HFFc6 (cell line): ENCODE data around the gene MVB12B. TPM values are rescaled to one million over a fixed set of nuclear protein-coding genes. Genes with fewer than 3 reads are reported as not detected.
"Not testable (repeated sequence)": the region's sequence is repeated elsewhere in the genome, so short reads cannot be mapped to it uniquely, and the experiment has no call there.

ENCODE experiments used
- DNase-seq: peaks from one replicate; pipeline ENCODE4 v3.0.0-alpha.2; 2018
- H3K27ac Mint-ChIP-seq: 2 replicates; pipeline ENCODE4 v1.8.0; 2020; ENCODE audit warnings: mild to moderate bottlenecking, mixed read lengths
- H3K27me3 Mint-ChIP-seq: 2 replicates; pipeline ENCODE4 v1.8.0; 2021; ENCODE audit warnings: mild to moderate bottlenecking, moderate library complexity, mixed read lengths; ENCODE audit not compliant: insufficient read depth
- H3K36me3 Mint-ChIP-seq: 2 replicates; pipeline ENCODE4 v1.8.0; 2021; ENCODE audit warnings: low read depth, mixed read lengths
- H3K4me1 Mint-ChIP-seq: 2 replicates; pipeline ENCODE4 v1.8.0; 2020; ENCODE audit warnings: low read depth, mixed read lengths
- H3K4me3 Mint-ChIP-seq: 2 replicates; pipeline ENCODE4 v1.8.0; 2020; ENCODE audit warnings: mild to moderate bottlenecking, moderate library complexity, mixed read lengths
- H3K9me3 Mint-ChIP-seq: 2 replicates; pipeline ENCODE4 v1.8.0; 2020; ENCODE audit warnings: mild to moderate bottlenecking, mixed read lengths
- total RNA-seq, 6 experiments: library from RNA; stranded (reverse); fragmentation: NEBNext Ultra II Directional; extraction: Animal tissue kit (Norgen Biotek cat#: 25700); gene quantifications; 2 replicates in 1 of 6; 3 replicates in 5 of 6; pipeline ENCODE4 v1.2.3, GENCODE V29; 2021
- TF ChIP-seq, protein P1 (sequence below): fragments of 200-600 bp; sonication (generic); IDR thresholded peaks from 2 replicates; pipeline ENCODE4 v1.5.0; 2021; ENCODE audit warnings: antibody characterized with exemption, mild to moderate bottlenecking

MVB12B gene
- total RNA-seq, 6 experiments from 2014 or later: 4.4 to 8.3 (median 6.7) TPM

DNA sequence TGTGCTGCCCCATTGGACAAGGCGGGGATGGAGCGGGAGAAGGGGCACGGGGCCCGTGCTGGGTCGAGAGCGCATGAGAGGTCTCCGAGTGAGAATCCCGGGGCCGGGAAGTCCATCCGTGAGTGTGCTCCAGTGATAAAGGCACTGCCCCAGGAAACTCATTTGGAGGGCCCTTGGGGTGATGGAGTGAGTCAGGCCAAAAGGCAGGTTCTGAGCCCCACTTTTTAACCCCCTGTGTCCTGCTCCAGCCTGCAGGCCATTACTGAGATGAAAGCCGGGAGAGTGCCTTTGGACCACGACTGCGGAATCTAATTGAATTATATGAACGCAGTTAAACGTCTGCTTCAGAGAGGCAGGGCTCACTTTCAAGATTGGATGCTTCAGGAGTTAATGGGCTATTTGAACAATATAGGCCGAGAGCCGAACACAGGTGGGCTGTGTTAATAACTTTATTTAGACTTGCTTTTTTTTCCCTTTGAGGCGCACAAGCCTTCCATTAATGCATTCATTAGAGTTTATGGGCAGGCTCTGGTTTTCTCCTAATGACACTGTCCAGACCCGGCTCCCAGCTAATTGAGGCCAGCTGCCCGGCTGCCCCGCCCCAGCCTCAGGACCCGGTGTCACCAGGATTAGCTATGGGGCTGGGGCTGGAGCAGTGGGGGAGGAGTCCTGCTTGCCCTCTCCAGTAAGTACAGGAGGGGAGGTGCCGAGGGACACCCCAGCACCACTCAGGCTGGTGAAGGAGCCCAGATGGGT is 208.0 kb downstream of the MVB12B start:
- no peak overlapping the region for H3K4me3 Mint-ChIP-seq
- no peaks in the 10 kb centered on the region for H3K36me3 Mint-ChIP-seq
- DNase-seq: no peak
- H3K4me1 Mint-ChIP-seq: no peaks in the 10 kb centered on the region; the same call in 1 of the 2 replicates
- H3K27me3 Mint-ChIP-seq: peaks cover 48% of the 10 kb centered on the region
- TF ChIP-seq, protein P1, sequence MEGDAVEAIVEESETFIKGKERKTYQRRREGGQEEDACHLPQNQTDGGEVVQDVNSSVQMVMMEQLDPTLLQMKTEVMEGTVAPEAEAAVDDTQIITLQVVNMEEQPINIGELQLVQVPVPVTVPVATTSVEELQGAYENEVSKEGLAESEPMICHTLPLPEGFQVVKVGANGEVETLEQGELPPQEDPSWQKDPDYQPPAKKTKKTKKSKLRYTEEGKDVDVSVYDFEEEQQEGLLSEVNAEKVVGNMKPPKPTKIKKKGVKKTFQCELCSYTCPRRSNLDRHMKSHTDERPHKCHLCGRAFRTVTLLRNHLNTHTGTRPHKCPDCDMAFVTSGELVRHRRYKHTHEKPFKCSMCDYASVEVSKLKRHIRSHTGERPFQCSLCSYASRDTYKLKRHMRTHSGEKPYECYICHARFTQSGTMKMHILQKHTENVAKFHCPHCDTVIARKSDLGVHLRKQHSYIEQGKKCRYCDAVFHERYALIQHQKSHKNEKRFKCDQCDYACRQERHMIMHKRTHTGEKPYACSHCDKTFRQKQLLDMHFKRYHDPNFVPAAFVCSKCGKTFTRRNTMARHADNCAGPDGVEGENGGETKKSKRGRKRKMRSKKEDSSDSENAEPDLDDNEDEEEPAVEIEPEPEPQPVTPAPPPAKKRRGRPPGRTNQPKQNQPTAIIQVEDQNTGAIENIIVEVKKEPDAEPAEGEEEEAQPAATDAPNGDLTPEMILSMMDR: no peak
- no peak overlapping the region for H3K27ac Mint-ChIP-seq
- no peaks in the 10 kb centered on the region for H3K9me3 Mint-ChIP-seq

- no peaks in the 10 kb centered on the region; the same call in 1 of the 2 replicates for H3K4me1 Mint-ChIP-seq
- TF ChIP-seq, protein P1: no peak
- H3K36me3 Mint-ChIP-seq: no peaks in the 10 kb centered on the region
- DNase-seq: no peak
- no peaks in the 10 kb centered on the region for H3K9me3 Mint-ChIP-seq
- no peak overlapping the region for H3K4me3 Mint-ChIP-seq
- H3K27ac Mint-ChIP-seq: no peak overlapping the region
- peaks cover 45% of the 10 kb centered on the region for H3K27me3 Mint-ChIP-seq
Measured at GRCh38 chr9:126536131-126536530, 209.5 kb downstream of the MVB12B start.

- Mint-ChIP-seq H3K4me1 (no peaks in the 10 kb centered on the region; the same call in 1 of the 2 replicates), H3K36me3 (no peaks in the 10 kb centered on the region), H3K9me3 (no peaks in the 10 kb centered on the region), H3K27me3 (peaks cover 39% of the 10 kb centered on the region), H3K27ac (no peak overlapping the region), H3K4me3 (no peak overlapping the region)
- DNase-seq: no peak
- TF ChIP-seq, protein P1: no peak
Measured at GRCh38 chr9:126536841-126537465, 210.3 kb downstream of the MVB12B start.

GRCh38 chr9:126538550-126538949 is 211.9 kb downstream of the MVB12B start:
- DNase-seq: no peak
- Mint-ChIP-seq H3K27me3 (peaks cover 32% of the 10 kb centered on the region), H3K27ac (no peak overlapping the region), H3K4me3 (no peak overlapping the region), H3K9me3 (no peaks in the 10 kb centered on the region), H3K4me1 (no peaks in the 10 kb centered on the region; the same call in 1 of the 2 replicates), H3K36me3 (no peaks in the 10 kb centered on the region)
- TF ChIP-seq, protein P1: no peak

DNA sequence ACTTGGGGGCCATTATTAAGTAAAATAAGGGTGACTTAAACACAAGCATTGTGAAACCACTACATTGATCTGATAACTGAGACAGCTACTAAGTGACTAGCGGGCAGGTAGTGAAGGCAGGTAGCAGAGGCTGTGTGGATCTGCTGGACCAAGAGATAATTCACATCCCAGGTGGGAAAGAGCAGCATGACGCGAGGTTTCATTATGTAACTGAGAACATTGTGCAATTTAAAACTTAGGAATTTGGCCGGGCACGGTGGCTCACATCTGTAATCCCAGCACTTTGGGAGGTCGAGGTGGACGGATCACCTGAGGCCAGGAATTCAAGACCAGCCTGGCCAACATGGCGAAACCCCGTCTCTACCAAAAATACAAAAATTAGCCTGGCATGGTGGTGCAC is 213.8 kb downstream of the MVB12B start:
- H3K27me3 Mint-ChIP-seq: peaks cover 28% of the 10 kb centered on the region
- H3K9me3 Mint-ChIP-seq, H3K27ac Mint-ChIP-seq, H3K4me1 Mint-ChIP-seq, DNase-seq, H3K4me3 Mint-ChIP-seq, H3K36me3 Mint-ChIP-seq: not testable (repeated sequence)

DNA sequence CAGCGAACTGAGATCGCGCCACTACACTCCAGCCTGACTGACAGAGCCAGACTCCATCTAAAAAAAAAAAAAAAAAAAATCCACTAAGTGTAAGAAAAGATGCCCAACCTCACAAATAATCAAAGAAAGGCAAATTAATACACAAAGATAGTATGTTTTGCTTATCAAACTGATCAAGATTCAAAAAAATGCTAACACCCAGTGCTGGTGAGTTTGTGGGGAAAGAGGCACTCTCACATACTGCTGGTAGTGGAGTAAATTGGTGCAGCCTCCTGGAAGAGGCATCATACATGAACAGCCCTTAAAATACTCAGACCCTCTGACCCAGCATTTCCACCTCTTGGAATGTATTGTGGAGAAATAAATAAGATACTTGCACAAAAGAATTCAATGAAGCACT is 216.9 kb downstream of the MVB12B start:
- TF ChIP-seq, protein P1: no peak
- H3K9me3 Mint-ChIP-seq: peaks cover 5% of the 10 kb centered on the region
- H3K27me3 Mint-ChIP-seq: peaks cover 35% of the 10 kb centered on the region
- no peak overlapping the region for H3K27ac Mint-ChIP-seq
- H3K4me1 Mint-ChIP-seq: no peaks in the 10 kb centered on the region
- no peak overlapping the region for H3K4me3 Mint-ChIP-seq
- H3K36me3 Mint-ChIP-seq: peaks cover 4% of the 10 kb centered on the region; the same call in 1 of the 2 replicates
- DNase-seq: no peak
